WTC11 (cell line): ENCODE data around the gene TFF3. TPM values are rescaled to one million over a fixed set of nuclear protein-coding genes. Genes with fewer than 3 reads are reported as not detected.

Source experiments
- ATAC-seq: fragments of 200-7000 bp; cut with Tn5 transposase; 2 replicates; pipeline ENCODE4 v1.10.0; 2021; ENCODE audit warnings: mild to moderate bottlenecking, moderate library complexity
- CTCF ChIA-PET: fragments of 300-600 bp; sonication (Branson Sonifier 250); formaldehyde crosslinking; loops from one replicate; lab custom pipeline; 2021; ENCODE audit warnings: antibody characterized with exemption; lab: Charles Lee
- POLR2A ChIA-PET: fragments of 350-600 bp; sonication (Branson Sonifier 250); formaldehyde crosslinking; loops from one replicate; lab custom pipeline; 2021; ENCODE audit warnings: antibody characterized with exemption; lab: Charles Lee
- DNase-seq: peaks from one replicate; pipeline ENCODE4 v3.0.0; 2021; ENCODE audit warnings: low spot score
- H3K27ac Mint-ChIP-seq: 2 replicates; pipeline ENCODE4 v1.8.0; 2021; ENCODE audit warnings: mixed read lengths
- H3K27me3 Mint-ChIP-seq: 2 replicates; pipeline ENCODE4 v1.8.0; 2021; ENCODE audit warnings: low read depth, mild to moderate bottlenecking, moderate library complexity, mixed read lengths
- H3K36me3 Mint-ChIP-seq: 2 replicates; pipeline ENCODE4 v1.8.0; 2021; ENCODE audit warnings: mixed read lengths
- H3K4me1 Mint-ChIP-seq: 2 replicates; pipeline ENCODE4 v1.8.0; 2022; ENCODE audit warnings: mixed read lengths
- H3K4me3 Mint-ChIP-seq: 2 replicates; pipeline ENCODE4 v1.8.0; 2021; ENCODE audit warnings: mild to moderate bottlenecking, moderate library complexity, mixed read lengths
- H3K9me3 Mint-ChIP-seq: 2 replicates; pipeline ENCODE4 v1.8.0; 2021; ENCODE audit warnings: mixed read lengths
- ARID4B ChIP-seq: sonication (generic); formaldehyde crosslinking; IDR thresholded peaks from 2 replicates; pipeline ENCODE4 v1.8.0; 2023; ENCODE audit warnings: missing genetic modification reagents, mild to moderate bottlenecking, borderline replicate concordance
- CTCF ChIP-seq: fragments of 200-600 bp; IDR thresholded peaks from 2 replicates; pipeline ENCODE4 v1.8.0; 2022; ENCODE audit warnings: antibody characterized with exemption
- E2F1 ChIP-seq: sonication (generic); formaldehyde crosslinking; IDR thresholded peaks from 2 replicates; pipeline ENCODE4 v1.8.0; 2022; ENCODE audit warnings: mild to moderate bottlenecking, missing genetic modification reagents
- FOXP4 ChIP-seq: sonication (generic); formaldehyde crosslinking; IDR thresholded peaks from 2 replicates; pipeline ENCODE4 v1.8.0; 2022; ENCODE audit warnings: mild to moderate bottlenecking, missing genetic modification reagents
- GABPB1 ChIP-seq: sonication (generic); formaldehyde crosslinking; IDR thresholded peaks from 2 replicates; pipeline ENCODE4 v1.8.1; 2023; ENCODE audit warnings: mild to moderate bottlenecking, missing genetic modification reagents
- NR1H2 ChIP-seq: sonication (generic); formaldehyde crosslinking; IDR thresholded peaks from 2 replicates; pipeline ENCODE4 v1.9.0; 2021; ENCODE audit warnings: mild to moderate bottlenecking, moderate library complexity, missing genetic modification reagents
- NR2C2 ChIP-seq: sonication (generic); formaldehyde crosslinking; IDR thresholded peaks from 2 replicates; pipeline ENCODE4 v1.8.0; 2022; ENCODE audit warnings: mild to moderate bottlenecking, missing genetic modification reagents
- OVOL2 ChIP-seq: fragments of 250-450 bp; sonication (Bioruptor Pico); IDR thresholded peaks from 2 replicates; pipeline ENCODE4 v1.9.0; 2021; ENCODE audit warnings: mild to moderate bottlenecking, borderline replicate concordance
- PREB ChIP-seq: sonication (generic); formaldehyde crosslinking; IDR thresholded peaks from 2 replicates; pipeline ENCODE4 v1.8.1; 2022; ENCODE audit warnings: mild to moderate bottlenecking, missing genetic modification reagents, moderate library complexity, borderline replicate concordance
- ZNF317 ChIP-seq: sonication (generic); formaldehyde crosslinking; IDR thresholded peaks from 2 replicates; pipeline ENCODE4 v1.8.1; 2023; ENCODE audit warnings: low read depth, mild to moderate bottlenecking, moderate library complexity, missing genetic modification reagents, borderline replicate concordance
- ZNF425 ChIP-seq: fragments of 250-450 bp; sonication (Bioruptor Pico); conservative IDR thresholded peaks from 2 replicates; pipeline ENCODE4 v1.9.0; 2021; ENCODE audit warnings: mild to moderate bottlenecking
- total RNA-seq: library from RNA; stranded (reverse); gene quantifications from 3 replicates; pipeline ENCODE4 v1.2.3, GENCODE V29; 2021
- TF ChIP-seq, protein P1 (sequence below): sonication (generic); formaldehyde crosslinking; IDR thresholded peaks from 2 replicates; pipeline ENCODE4 v1.8.1; 2023; ENCODE audit warnings: mild to moderate bottlenecking, missing genetic modification reagents
- TF ChIP-seq, protein P2 (sequence below): sonication (generic); formaldehyde crosslinking; IDR thresholded peaks from 2 replicates; pipeline ENCODE4 v1.8.1; 2022; ENCODE audit warnings: low read depth, missing genetic modification reagents, borderline replicate concordance
- TF ChIP-seq, protein P3 (sequence below): sonication (generic); formaldehyde crosslinking; IDR thresholded peaks from 2 replicates; pipeline ENCODE4 v1.8.1; 2022; ENCODE audit warnings: mild to moderate bottlenecking, moderate library complexity, missing genetic modification reagents

The TFF3 gene
- total RNA-seq, 1 experiment from 2014 or later: 4.2 TPM

- DNase-seq: no peak
- H3K4me1 Mint-ChIP-seq: no peaks in the 10 kb centered on the region
- POLR2A ChIA-PET: no interaction called here
- no peak for ATAC-seq
- H3K4me3 Mint-ChIP-seq: no peak overlapping the region
- H3K36me3 Mint-ChIP-seq: no peaks in the 10 kb centered on the region
- H3K9me3 Mint-ChIP-seq: no peaks in the 10 kb centered on the region
- no peaks in the 10 kb centered on the region for H3K27me3 Mint-ChIP-seq
- CTCF ChIA-PET: interaction anchor here (6.1 kb wide), 1 partner anchor 13 kb away, joined by 49 read pairs; no protein-coding TSS in a partner anchor
- TF ChIP-seq NR2C2 (CRISPR knock-in tag) (no peak), GABPB1 (no peak)
- H3K27ac Mint-ChIP-seq: no peak overlapping the region
Measured at GRCh38 chr21:42272109-42272962, 42.9 kb downstream of the TFF3 start.

- CTCF ChIA-PET: interaction anchor here (3.4 to 6.1 kb wide), 2 partner anchors 11 to 39 kb away, joined by 15 to 49 read pairs; no protein-coding TSS in a partner anchor
- H3K4me1 Mint-ChIP-seq: no peaks in the 10 kb centered on the region
- no peak overlapping the region for H3K4me3 Mint-ChIP-seq
- no peaks in the 10 kb centered on the region for H3K9me3 Mint-ChIP-seq
- POLR2A ChIA-PET: no interaction called here
- ATAC-seq (no peak), DNase-seq (no peak)
- H3K27me3 Mint-ChIP-seq: no peaks in the 10 kb centered on the region
- no peak overlapping the region for H3K27ac Mint-ChIP-seq
- H3K36me3 Mint-ChIP-seq: no peaks in the 10 kb centered on the region
- TF ChIP-seq NR1H2 (CRISPR knock-in tag) (no peak), ARID4B (no peak), NR2C2 (CRISPR knock-in tag) (no peak), CTCF (no peak), ZNF425 (CRISPR knock-in tag) (no peak), ZNF317 (CRISPR knock-in tag) (no peak), PREB (CRISPR knock-in tag) (no peak), GABPB1 (no peak), FOXP4 (CRISPR knock-in tag) (no peak), OVOL2 (CRISPR knock-in tag) (no peak), E2F1 (CRISPR knock-in tag) (no peak)
- TF ChIP-seq, protein P1, sequence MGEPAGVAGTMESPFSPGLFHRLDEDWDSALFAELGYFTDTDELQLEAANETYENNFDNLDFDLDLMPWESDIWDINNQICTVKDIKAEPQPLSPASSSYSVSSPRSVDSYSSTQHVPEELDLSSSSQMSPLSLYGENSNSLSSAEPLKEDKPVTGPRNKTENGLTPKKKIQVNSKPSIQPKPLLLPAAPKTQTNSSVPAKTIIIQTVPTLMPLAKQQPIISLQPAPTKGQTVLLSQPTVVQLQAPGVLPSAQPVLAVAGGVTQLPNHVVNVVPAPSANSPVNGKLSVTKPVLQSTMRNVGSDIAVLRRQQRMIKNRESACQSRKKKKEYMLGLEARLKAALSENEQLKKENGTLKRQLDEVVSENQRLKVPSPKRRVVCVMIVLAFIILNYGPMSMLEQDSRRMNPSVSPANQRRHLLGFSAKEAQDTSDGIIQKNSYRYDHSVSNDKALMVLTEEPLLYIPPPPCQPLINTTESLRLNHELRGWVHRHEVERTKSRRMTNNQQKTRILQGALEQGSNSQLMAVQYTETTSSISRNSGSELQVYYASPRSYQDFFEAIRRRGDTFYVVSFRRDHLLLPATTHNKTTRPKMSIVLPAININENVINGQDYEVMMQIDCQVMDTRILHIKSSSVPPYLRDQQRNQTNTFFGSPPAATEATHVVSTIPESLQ (CRISPR knock-in tag): no peak
- TF ChIP-seq, protein P2, sequence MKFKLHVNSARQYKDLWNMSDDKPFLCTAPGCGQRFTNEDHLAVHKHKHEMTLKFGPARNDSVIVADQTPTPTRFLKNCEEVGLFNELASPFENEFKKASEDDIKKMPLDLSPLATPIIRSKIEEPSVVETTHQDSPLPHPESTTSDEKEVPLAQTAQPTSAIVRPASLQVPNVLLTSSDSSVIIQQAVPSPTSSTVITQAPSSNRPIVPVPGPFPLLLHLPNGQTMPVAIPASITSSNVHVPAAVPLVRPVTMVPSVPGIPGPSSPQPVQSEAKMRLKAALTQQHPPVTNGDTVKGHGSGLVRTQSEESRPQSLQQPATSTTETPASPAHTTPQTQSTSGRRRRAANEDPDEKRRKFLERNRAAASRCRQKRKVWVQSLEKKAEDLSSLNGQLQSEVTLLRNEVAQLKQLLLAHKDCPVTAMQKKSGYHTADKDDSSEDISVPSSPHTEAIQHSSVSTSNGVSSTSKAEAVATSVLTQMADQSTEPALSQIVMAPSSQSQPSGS (CRISPR knock-in tag): no peak
- TF ChIP-seq, protein P3, sequence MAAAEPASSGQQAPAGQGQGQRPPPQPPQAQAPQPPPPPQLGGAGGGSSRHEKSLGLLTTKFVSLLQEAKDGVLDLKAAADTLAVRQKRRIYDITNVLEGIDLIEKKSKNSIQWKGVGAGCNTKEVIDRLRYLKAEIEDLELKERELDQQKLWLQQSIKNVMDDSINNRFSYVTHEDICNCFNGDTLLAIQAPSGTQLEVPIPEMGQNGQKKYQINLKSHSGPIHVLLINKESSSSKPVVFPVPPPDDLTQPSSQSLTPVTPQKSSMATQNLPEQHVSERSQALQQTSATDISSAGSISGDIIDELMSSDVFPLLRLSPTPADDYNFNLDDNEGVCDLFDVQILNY: no peak
Measured at GRCh38 chr21:42271065-42271464, 44.1 kb downstream of the TFF3 start.
